Panc1 (cell line): ENCODE measurements around the gene RHEB. TPM values are rescaled to one million over a fixed set of nuclear protein-coding genes. Genes with fewer than 3 reads are reported as not detected.

ENCODE experiments used
- ATAC-seq: fragments of 200-7000 bp; cut with Tn5 transposase; 2 replicates; pipeline ENCODE4 v1.9.1; 2020; ENCODE audit warnings: mild to moderate bottlenecking, moderate library complexity
- BruUV-seq: library from RNA; stranded (reverse); fragments of 400-500 nt; replicated peaks from 2 replicates; lab custom pipeline; 2021; lab: Mats Ljungman, UMichigan
- CTCF ChIA-PET: fragments of 300-600 bp; sonication (Branson Sonifier 250); formaldehyde crosslinking; loops from one replicate; lab custom pipeline; 2022; ENCODE audit warnings: antibody characterized with exemption; lab: Charles Lee
- POLR2A ChIA-PET: fragments of 300-600 bp; sonication (Branson Sonifier 250); formaldehyde crosslinking; loops from one replicate; lab custom pipeline; 2022; ENCODE audit warnings: antibody characterized with exemption; lab: Charles Lee
- DNase-seq: peaks from one replicate; pipeline ENCODE4 v3.0.0-alpha.2; 2010; ENCODE audit warnings: low read depth, low spot score
- H3K27ac ChIP-seq: 2 replicates; pipeline ENCODE4 v1.5.1; 2011; ENCODE audit warnings: mild to moderate bottlenecking, low read length, inconsistent platforms
- H3K27me3 ChIP-seq: fragments of 200-500 bp; sonication (Bioruptor generic); 2 replicates; pipeline ENCODE4 v1.6.0; 2014; ENCODE audit warnings: low read length, inconsistent platforms; ENCODE audit not compliant: control insufficient read depth, insufficient read depth
- H3K36me3 ChIP-seq: fragments of 200-500 bp; sonication (Bioruptor generic); 2 replicates; pipeline ENCODE4 v1.5.1; 2014; ENCODE audit warnings: inconsistent platforms, mild to moderate bottlenecking, low read length, moderate library complexity; ENCODE audit not compliant: control insufficient read depth, insufficient read depth
- H3K4me1 ChIP-seq: 2 replicates; pipeline ENCODE4 v1.5.1; 2011; ENCODE audit warnings: inconsistent platforms, mild to moderate bottlenecking, low read length, moderate library complexity; ENCODE audit not compliant: control insufficient read depth, insufficient read depth
- H3K4me3 ChIP-seq, 2 experiments: 2 replicates each; pipeline ENCODE4 v1.5.1; 2011 to 2012; ENCODE audit warnings: low read depth in 2 of 2, low read length in 2 of 2, mild to moderate bottlenecking in 2 of 2, inconsistent platforms in 1 of 2, moderate library complexity in 1 of 2
- H3K9me3 ChIP-seq: fragments of 200-500 bp; sonication (Bioruptor generic); 2 replicates; pipeline ENCODE4 v1.5.1; 2014; ENCODE audit warnings: low read depth, mild to moderate bottlenecking, inconsistent platforms, low read length, moderate library complexity; ENCODE audit not compliant: control insufficient read depth, insufficient read depth
- CTCF ChIP-seq: fragments of 450-650 bp; IDR thresholded peaks from 2 replicates; pipeline ENCODE4 v1.5.1; 2017; ENCODE audit warnings: mild to moderate bottlenecking
- POLR2AphosphoS5 ChIP-seq: IDR thresholded peaks from 2 replicates; pipeline ENCODE4 v1.6.1; 2012; ENCODE audit warnings: mild to moderate bottlenecking, low read depth, low read length, moderate library complexity
- REST ChIP-seq, 2 experiments: IDR thresholded peaks; 2 replicates each; pipeline ENCODE4 v1.6.1; 2011 to 2012; ENCODE audit warnings: low read depth in 2 of 2, control low read depth in 1 of 2, low read length in 1 of 2, mild to moderate bottlenecking in 1 of 2, moderate library complexity in 1 of 2; ENCODE audit not compliant: insufficient read depth in 1 of 2
- SIN3A ChIP-seq: IDR thresholded peaks from 2 replicates; pipeline ENCODE4 v1.6.1; 2012; ENCODE audit warnings: low read depth, mild to moderate bottlenecking, low read length, moderate library complexity, borderline replicate concordance; ENCODE audit not compliant: insufficient read depth
- TCF7L2 ChIP-seq: IDR thresholded peaks from 2 replicates; pipeline ENCODE4 v1.6.1; 2011; ENCODE audit warnings: mild to moderate bottlenecking, low read depth, low read length, inconsistent platforms
- in situ Hi-C: cut with HindIII; loops from 2 replicates; pipeline ENCODE4 v1.10.0; 2016; ENCODE audit warnings: low sequenced_read_pairs, low pct_unique_long_range_greater_than_20kb
- intact Hi-C: fragments of 100-400 bp; cut with micrococcal nuclease; formaldehyde crosslinking; loops from one replicate; pipeline ENCODE4 v1.10.0; 2022; ENCODE audit not compliant: unreplicated experiment
- total RNA-seq: library from RNA; stranded (reverse); gene quantifications from one replicate; pipeline ENCODE4 v1.2.1, GENCODE V29; 2021; ENCODE audit not compliant: unreplicated experiment

Gene RHEB
- total RNA-seq, 1 experiment from 2014 or later = 259 TPM

GRCh38 chr7:151541709-151542499 is 22.2 kb upstream of the RHEB start:
- TF ChIP-seq CTCF (no peak), SIN3A (no peak), TCF7L2 (no peak), POLR2AphosphoS5 (no peak), REST (IDR thresholded peaks at IDR 0.05; ENCODE audit: insufficient read depth in 1 of 2, low read depth in 2 of 2, low read length in 1 of 2) (no peak)
- ATAC-seq = no peak
- H3K4me1 ChIP-seq = peaks cover 14% of the 10 kb centered on the region; the same call in 1 of the 2 replicates
- intact Hi-C loops = no loop called here
- H3K4me3 ChIP-seq = no peak overlapping the region
- no peak overlapping the region for H3K27ac ChIP-seq
- in situ Hi-C loops = no loop called here
- H3K36me3 ChIP-seq = no peaks in the 10 kb centered on the region
- H3K9me3 ChIP-seq = no peaks in the 10 kb centered on the region
- no TSS peak for BruUV-seq
- ChIA-PET POLR2A (no interaction called here), CTCF (interaction anchor here (0.6 kb wide), 1 partner anchor 156 kb away, joined by 3 read pairs; no protein-coding TSS in a partner anchor)
- no peak for DNase-seq
- H3K27me3 ChIP-seq = no peaks in the 10 kb centered on the region

GRCh38 chr7:151540146-151540545 is 20.5 kb upstream of the RHEB start:
- no peak for DNase-seq
- Histone ChIP-seq H3K9me3 (no peaks in the 10 kb centered on the region), H3K27me3 (no peaks in the 10 kb centered on the region), H3K4me1 (peaks cover 14% of the 10 kb centered on the region; the same call in 1 of the 2 replicates), H3K4me3 (no peak overlapping the region), H3K27ac (no peak overlapping the region), H3K36me3 (no peaks in the 10 kb centered on the region)
- intact Hi-C loops = no loop called here
- in situ Hi-C loops = no loop called here
- ATAC-seq = no peak
- POLR2A ChIA-PET = no interaction called here
- no peak for TF ChIP-seq REST (IDR thresholded peaks at IDR 0.05; ENCODE audit: insufficient read depth in 1 of 2, low read depth in 2 of 2, low read length in 1 of 2)
- TF ChIP-seq POLR2AphosphoS5 = no peak
- TF ChIP-seq SIN3A = no peak
- TF ChIP-seq CTCF = no peak
- no peak for TF ChIP-seq TCF7L2
- CTCF ChIA-PET = no interaction called here
- no TSS peak for BruUV-seq
